Measurements from ENCODE around the gene SIX3.

SIX3 gene

DNA sequence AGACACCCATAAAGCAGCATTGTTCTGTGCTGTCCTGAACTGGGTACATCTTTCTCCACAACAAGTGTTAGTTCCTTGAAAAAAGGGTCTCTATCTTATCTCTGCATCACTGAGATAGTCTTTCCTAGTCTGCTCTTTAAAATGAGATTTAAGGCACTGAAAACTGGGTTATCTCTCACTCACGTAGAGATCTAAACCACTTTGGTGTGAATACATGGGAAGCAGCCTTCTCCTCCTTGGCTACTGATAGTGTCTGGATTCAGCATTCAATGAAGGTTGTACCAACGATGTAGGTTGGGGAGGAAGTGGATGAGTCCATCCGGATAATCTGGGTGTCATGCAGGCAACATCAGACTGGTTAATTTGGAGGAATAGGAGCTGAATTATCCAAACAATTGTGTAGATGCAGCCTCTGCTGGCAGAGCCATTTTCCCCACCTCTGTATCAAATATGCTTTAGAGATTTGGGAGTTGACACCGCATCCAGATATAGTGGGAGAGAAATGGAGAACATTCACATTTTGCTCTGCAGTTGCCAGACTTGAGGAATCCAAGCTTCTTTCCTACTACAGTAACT is 15.9 kb upstream of the SIX3 start:
- H3K27me3 ChIP-seq (ENCODE audit: insufficient read depth, low read length), result peaks cover 83% of the 10 kb centered on the region
- H3K4me3 ChIP-seq (ENCODE audit: low read length), result no peak overlapping the region

DNA sequence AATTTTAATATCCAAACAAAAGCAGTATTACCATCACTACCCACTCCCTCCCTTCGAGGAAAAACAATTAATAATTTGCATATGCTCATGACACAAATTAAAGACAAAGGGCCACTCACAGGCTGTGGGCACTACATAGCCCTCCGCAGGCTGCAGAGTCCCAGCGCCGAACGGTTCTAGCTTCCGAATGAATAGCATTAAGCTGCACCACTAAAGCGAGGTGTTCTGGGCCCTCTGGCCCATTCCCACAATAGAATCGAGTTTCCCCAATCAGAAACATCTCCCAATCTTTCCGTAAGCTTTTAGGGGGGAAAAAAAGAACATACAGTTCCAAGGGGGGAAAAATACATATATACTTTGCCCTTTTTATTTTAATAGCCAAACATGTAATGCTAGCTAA is 14.5 kb upstream of the SIX3 start:
- Histone ChIP-seq H3K4me1 (ENCODE audit: insufficient read depth, low read length) (peaks cover 21% of the 10 kb centered on the region), H3K4me3 (ENCODE audit: low read length) (no peak overlapping the region)

More for the DNA sequence above, 15.9 kb upstream of the SIX3 start:
- Histone ChIP-seq H3K9me3 (ENCODE audit: low read length) (no peaks in the 10 kb centered on the region), H3K36me3 (ENCODE audit: insufficient read depth, low read length) (no peaks in the 10 kb centered on the region), H3K4me1 (ENCODE audit: insufficient read depth, low read length) (peaks cover 21% of the 10 kb centered on the region), H2AFZ (ENCODE audit: low read depth, low read length) (no peak overlapping the region)

DNA sequence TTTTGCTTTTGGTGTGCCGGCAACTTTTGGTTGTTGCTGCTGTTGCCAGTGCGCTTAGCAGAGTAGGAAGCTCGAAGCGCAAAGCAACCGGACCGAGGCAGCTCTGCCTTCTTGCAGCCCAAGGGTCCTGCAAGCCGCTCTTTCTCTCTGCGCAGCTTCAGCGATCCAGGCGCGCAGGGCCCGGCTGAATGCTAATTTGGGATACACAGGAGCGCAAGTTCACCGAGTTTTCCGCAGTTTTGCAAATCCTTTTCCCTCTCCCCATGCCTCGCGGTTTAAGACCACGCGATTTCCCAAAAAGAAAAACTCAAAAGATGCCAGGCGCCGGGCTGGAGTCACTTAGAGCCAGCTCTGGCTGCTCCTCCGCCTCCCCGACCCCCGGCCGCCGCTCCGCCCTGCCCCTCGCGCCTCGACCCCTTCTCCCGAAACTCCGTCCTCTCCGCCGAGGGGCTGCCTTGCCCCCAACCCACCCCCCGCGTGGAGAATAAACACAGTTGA is 13.5 kb upstream of the SIX3 start:
- peaks cover 15% of the 10 kb centered on the region for H3K4me1 ChIP-seq (ENCODE audit: insufficient read depth, low read length)

More for the DNA sequence above, 14.5 kb upstream of the SIX3 start:
- H3K27me3 ChIP-seq (ENCODE audit: insufficient read depth, low read length), result peaks cover 91% of the 10 kb centered on the region
- H3K36me3 ChIP-seq (ENCODE audit: insufficient read depth, low read length), result no peaks in the 10 kb centered on the region
- no peaks in the 10 kb centered on the region for H3K9me3 ChIP-seq (ENCODE audit: low read length)
- H2AFZ ChIP-seq (ENCODE audit: low read depth, low read length), result no peak overlapping the region

DNA sequence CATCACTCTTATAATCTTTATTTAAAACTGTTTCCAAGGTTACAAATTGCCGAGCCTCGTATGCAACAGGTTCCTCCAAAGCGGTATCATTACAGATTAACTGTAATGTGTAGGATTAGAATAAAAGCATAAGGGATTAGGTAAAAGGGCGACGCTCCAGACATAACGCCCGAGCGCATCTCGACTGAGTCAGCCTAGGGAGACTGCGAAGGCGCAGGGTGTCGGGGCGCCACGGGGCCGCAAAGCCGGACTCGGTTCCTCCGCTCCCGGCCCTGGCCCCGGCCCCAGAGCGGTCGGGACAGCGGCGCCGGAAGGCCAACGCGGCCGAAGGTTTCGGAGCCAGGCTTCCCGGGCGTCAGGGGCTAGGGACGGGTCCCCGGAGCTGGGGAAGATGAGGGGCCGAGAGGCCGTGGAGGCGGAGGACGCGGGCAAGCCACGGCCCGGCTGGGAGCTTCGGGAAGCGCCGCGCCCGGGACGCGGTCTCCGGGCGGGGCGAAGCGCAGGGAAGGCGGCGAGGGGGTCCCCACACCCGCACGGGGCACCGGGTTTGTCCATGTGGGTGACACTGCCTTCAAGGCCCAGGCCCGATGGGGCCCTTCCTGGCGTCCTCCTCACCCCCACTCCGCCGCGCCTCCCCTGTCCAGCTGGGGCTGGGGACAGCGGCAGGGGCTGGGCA is 12.9 kb upstream of the SIX3 start:
- H3K9me3 ChIP-seq (ENCODE audit: low read length), result no peaks in the 10 kb centered on the region
- H3K27me3 ChIP-seq (ENCODE audit: insufficient read depth, low read length), result peaks cover 98% of the 10 kb centered on the region
- H3K4me3 ChIP-seq (ENCODE audit: low read length), result peak overlapping the region; percentile 13
- no peaks in the 10 kb centered on the region for H3K36me3 ChIP-seq (ENCODE audit: insufficient read depth, low read length)
- H3K4me1 ChIP-seq (ENCODE audit: insufficient read depth, low read length), result peaks cover 15% of the 10 kb centered on the region
- H2AFZ ChIP-seq (ENCODE audit: low read depth, low read length), result peak overlapping the region; percentile 80

More for the DNA sequence above, 13.5 kb upstream of the SIX3 start:
- H3K36me3 ChIP-seq (ENCODE audit: insufficient read depth, low read length), result no peaks in the 10 kb centered on the region
- no peaks in the 10 kb centered on the region for H3K9me3 ChIP-seq (ENCODE audit: low read length)
- peak overlapping the region; percentile 80 for H2AFZ ChIP-seq (ENCODE audit: low read depth, low read length)
- H3K4me3 ChIP-seq (ENCODE audit: low read length), result peak overlapping the region; percentile 24
- peaks cover 98% of the 10 kb centered on the region for H3K27me3 ChIP-seq (ENCODE audit: insufficient read depth, low read length)

DNA sequence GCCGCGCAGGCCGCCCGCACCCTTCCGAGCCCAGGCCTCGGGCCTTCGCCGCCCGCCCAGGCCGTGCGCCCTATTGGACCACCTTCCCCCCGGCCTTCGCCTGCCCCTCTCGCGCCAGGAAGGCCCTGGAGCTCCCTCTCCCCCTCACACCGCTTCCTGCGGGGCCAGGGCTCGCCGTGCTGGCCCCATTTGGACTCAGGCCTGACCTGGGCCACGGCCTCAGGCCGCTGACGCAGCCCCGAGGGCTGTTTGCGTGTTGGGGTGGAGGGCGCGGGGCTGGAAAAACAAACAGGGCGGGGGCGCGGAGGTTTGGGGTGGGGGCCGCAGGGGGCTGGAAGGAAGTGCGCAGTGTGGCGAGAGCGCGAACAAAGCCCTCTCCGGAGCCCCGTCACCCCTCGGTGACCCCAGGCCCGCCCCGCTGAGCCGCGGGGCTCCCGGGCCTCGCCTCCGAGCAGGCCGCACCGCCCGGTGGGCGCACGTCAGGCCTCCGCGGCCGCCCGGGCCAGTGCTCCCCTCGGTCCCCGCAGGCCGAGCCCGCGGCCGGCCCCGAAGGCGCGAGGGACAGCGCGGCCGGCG is 12.3 kb upstream of the SIX3 start:
- Histone ChIP-seq H3K36me3 (ENCODE audit: insufficient read depth, low read length) (no peaks in the 10 kb centered on the region), H3K27me3 (ENCODE audit: insufficient read depth, low read length) (peaks cover 98% of the 10 kb centered on the region), H3K9me3 (ENCODE audit: low read length) (no peaks in the 10 kb centered on the region), H3K4me1 (ENCODE audit: insufficient read depth, low read length) (peaks cover 18% of the 10 kb centered on the region), H2AFZ (ENCODE audit: low read depth, low read length) (peak overlapping the region; percentile 80), H3K4me3 (ENCODE audit: low read length) (no peak overlapping the region)

DNA sequence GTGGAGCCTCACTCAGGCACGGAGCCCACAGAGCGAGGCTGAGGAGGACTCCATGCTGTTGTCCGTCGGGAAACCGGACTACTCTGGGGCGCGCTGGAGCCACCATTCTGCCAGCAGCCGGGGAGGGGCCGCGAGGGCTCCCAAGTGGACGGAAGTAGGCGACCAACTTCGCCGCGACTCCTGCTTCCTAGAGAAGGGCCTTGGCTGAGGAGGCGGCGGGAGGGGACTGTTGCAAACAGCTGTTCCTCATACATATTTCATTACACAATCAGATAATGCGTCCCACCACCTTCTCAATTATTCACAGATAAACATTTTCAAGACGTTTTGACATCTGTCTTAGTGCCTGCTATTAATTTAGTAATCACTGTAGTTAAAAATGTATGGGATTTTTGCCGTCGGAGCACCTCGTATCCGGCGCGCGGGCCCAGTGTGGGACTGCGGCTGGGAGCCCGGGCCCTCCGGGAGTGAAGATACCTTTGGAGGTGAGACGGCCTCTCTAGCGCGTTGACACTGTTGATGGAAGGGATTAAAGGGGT is 11.7 kb upstream of the SIX3 start:
- H3K4me1 ChIP-seq (ENCODE audit: insufficient read depth, low read length), result peaks cover 22% of the 10 kb centered on the region
- no peak overlapping the region for H3K4me3 ChIP-seq (ENCODE audit: low read length)
- H3K27me3 ChIP-seq (ENCODE audit: insufficient read depth, low read length), result peaks cover 95% of the 10 kb centered on the region
- peak overlapping the region; percentile 80 for H2AFZ ChIP-seq (ENCODE audit: low read depth, low read length)
- H3K9me3 ChIP-seq (ENCODE audit: low read length), result no peaks in the 10 kb centered on the region
- no peaks in the 10 kb centered on the region for H3K36me3 ChIP-seq (ENCODE audit: insufficient read depth, low read length)

DNA sequence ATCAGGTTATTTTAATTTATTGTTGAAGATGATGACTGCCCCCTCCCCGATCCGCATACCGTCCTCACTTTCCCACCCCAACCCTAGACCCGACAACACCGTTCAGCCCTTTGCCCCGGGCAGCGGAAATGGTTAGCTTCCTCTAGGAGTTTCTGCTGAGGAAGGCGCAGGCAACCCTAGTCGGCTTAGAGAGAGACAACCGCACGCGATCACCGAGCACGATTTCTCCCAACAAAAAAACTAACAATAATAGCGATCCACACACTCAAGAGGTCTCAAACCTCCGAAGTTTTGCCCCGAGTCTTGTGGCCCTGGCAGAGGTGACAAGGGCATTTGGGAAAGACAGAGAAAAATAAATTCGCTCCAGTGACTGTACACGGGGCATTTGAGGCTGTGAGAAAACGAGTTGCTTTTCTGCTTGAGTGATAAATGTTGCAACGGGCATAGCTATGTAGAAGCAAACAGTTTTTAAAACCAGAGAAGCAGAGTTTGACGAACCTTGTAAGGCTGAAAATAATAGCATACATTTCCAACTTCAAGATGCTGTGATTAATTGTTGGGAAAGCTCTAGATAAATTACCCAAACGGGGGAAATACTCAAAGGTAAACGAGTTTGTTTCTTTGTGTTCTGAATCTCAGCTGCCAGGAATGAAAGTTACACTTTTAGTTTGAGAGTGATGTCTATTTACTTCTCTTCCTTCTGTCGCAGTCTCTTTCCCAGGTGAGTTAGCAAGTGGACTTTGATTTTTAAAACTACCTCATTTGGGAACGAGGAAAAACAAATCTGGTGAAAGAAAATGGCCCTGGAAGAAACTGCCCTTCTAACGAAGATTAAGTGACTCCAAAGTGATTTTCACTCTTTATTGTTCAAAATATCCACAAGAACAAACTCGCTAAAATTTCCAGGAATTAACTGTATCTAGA is 11.0 kb upstream of the SIX3 start:
- Histone ChIP-seq H3K4me1 (ENCODE audit: insufficient read depth, low read length) (peaks cover 29% of the 10 kb centered on the region), H2AFZ (ENCODE audit: low read depth, low read length) (no peak overlapping the region), H3K4me3 (ENCODE audit: low read length) (no peak overlapping the region), H3K9me3 (ENCODE audit: low read length) (no peaks in the 10 kb centered on the region), H3K27me3 (ENCODE audit: insufficient read depth, low read length) (peaks cover 92% of the 10 kb centered on the region), H3K36me3 (ENCODE audit: insufficient read depth, low read length) (no peaks in the 10 kb centered on the region)

DNA sequence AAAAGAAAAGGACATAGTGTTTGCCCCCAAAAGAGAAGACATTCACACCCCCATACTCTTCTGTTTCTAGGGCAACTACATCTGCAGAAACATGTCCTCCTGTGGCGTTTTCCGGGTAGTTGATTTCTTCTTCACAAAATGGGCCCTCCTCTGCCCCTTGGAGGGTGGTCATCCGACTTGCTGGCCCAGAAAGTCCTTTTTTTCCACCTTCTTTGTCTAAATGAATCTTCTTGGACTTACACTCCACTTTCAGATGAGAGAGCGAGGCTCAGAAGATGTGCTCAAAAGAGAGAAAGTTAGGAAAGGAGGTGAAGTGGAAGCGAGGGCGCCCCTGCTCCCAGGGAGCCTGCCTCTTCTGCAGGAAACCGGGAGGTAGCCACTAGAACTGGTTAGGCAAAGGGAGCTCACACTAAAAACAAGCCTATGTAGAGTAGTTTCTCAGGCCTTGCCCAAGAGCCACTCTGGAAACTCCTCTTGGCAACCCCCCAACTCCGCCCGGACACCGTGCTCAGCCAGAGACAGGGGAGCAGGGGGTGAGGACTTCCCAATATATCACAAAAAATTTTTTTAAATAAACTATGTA is 10.2 kb upstream of the SIX3 start:
- no peak overlapping the region for H2AFZ ChIP-seq (ENCODE audit: low read depth, low read length)
- H3K9me3 ChIP-seq (ENCODE audit: low read length), result no peaks in the 10 kb centered on the region
- H3K4me1 ChIP-seq (ENCODE audit: insufficient read depth, low read length), result peaks cover 31% of the 10 kb centered on the region
- H3K4me3 ChIP-seq (ENCODE audit: low read length), result no peak overlapping the region
- H3K27me3 ChIP-seq (ENCODE audit: insufficient read depth, low read length), result peaks cover 92% of the 10 kb centered on the region
- no peaks in the 10 kb centered on the region for H3K36me3 ChIP-seq (ENCODE audit: insufficient read depth, low read length)

DNA sequence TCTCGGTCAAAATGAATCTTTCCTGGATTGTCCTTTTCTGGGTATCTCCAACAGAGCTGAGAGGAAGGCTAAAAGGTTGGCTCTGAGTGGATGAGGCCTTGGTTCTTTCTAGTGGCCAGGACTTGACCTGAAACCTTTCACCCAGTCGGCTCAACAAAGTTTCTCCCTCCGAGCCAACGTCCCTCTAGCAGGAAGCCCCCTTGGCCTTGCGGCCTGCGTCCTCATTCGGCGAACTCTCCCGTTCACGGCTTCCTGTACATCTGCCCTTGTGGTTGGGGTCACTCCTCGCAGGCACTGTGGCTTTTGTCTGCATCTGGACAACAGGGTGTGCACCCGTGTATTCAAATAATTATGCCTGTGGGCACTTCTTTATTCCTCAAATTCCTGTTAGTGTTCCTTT is 9.4 kb upstream of the SIX3 start:
- Histone ChIP-seq H3K36me3 (ENCODE audit: insufficient read depth, low read length) (no peaks in the 10 kb centered on the region), H3K27me3 (ENCODE audit: insufficient read depth, low read length) (peaks cover 93% of the 10 kb centered on the region), H3K4me1 (ENCODE audit: insufficient read depth, low read length) (peaks cover 31% of the 10 kb centered on the region), H3K4me3 (ENCODE audit: low read length) (no peak overlapping the region), H3K9me3 (ENCODE audit: low read length) (no peaks in the 10 kb centered on the region), H2AFZ (ENCODE audit: low read depth, low read length) (no peak overlapping the region)

DNA sequence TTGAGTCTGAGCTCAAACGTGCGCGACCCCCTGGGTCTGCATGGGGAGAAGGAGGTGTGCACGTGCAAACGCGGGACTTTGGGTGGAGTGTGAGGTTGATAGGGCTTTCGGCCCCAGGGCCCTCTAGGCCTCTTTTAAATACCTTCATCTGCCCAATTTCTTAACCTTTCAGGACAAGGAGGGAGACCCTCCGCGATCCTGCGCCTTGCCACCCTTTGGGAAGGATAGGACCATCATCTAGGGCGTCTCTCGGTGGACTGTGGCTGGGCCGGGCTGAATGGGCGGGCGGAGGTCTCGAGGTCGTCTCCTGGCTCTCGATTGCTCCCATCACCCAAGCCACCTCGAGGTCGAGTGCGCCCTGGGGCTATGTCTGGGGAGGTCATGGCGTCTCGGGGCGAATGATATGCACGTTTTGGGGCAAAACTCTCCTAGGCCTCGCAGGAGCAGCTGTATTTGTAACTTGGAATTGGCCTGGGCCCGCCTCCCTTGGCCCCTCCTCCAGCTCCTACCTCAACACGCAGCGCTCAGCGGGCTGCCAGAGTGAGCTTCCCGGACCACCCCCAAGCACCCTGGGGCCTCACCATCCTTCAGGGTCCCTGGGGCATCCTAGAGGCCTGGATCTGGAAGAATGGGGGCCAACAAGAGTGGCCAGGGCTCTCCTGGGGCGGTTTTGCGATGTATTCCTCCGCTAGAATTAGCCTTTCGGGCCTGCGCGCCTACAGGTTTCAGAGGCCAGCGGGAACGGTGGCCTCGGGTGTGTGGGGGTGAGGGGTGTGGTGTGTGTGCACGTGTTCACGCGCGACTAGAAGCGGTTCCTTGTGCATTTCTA is 8.7 kb upstream of the SIX3 start:
- no peaks in the 10 kb centered on the region for H3K36me3 ChIP-seq (ENCODE audit: insufficient read depth, low read length)
- no peak overlapping the region for H2AFZ ChIP-seq (ENCODE audit: low read depth, low read length)
- no peak overlapping the region for H3K4me3 ChIP-seq (ENCODE audit: low read length)
- peaks cover 93% of the 10 kb centered on the region for H3K27me3 ChIP-seq (ENCODE audit: insufficient read depth, low read length)
- peaks cover 28% of the 10 kb centered on the region for H3K4me1 ChIP-seq (ENCODE audit: insufficient read depth, low read length)
- H3K9me3 ChIP-seq (ENCODE audit: low read length), result no peaks in the 10 kb centered on the region

DNA sequence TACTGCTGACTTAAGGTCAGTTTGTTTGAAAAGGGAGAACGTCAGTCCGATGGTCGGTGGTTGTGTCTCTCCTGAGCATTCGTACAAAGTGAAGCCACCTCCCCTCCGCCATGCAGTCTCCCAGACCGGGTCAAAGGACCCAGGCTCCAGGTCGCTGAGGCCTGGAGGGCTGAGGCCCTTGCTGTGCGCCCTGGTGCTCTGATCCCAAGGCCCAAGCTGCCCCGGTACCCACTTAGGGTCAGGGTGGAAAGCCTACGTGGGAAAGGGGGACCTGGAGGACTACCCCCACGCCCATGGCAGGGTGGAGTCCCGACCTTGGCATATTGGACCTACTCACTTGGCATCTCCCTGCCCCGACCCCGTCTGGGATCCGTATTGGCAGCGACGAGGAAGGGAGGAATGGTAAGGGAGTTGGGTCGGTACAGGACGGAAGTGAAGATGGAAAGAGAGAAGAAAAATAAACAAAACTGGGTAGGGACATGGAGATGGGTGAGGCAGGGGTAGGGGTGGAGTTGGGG is 8.0 kb upstream of the SIX3 start:
- Histone ChIP-seq H2AFZ (ENCODE audit: low read depth, low read length) (no peak overlapping the region), H3K27me3 (ENCODE audit: insufficient read depth, low read length) (peaks cover 93% of the 10 kb centered on the region), H3K4me3 (ENCODE audit: low read length) (no peak overlapping the region), H3K4me1 (ENCODE audit: insufficient read depth, low read length) (peaks cover 28% of the 10 kb centered on the region), H3K36me3 (ENCODE audit: insufficient read depth, low read length) (no peaks in the 10 kb centered on the region), H3K9me3 (ENCODE audit: low read length) (no peaks in the 10 kb centered on the region)
